Measurements from ENCODE around the gene LIPF.
"Not testable (repeated sequence)": the region's sequence is repeated elsewhere in the genome, so short reads cannot be mapped to it uniquely, and the experiment has no call there.

The LIPF gene

GRCh38 chr10:88693392-88694020, 29.3 kb downstream of the LIPF start:
- Histone ChIP-seq H3K36me3 (ENCODE audit: control insufficient read depth, insufficient read depth, low read length) (no peaks in the 10 kb centered on the region), H3K27me3 (replicated peaks; ENCODE audit: control insufficient read depth, insufficient read depth, low read length) (no peaks in the 10 kb centered on the region), H3K4me3 (replicated peaks; ENCODE audit: low read depth, low read length) (no peak overlapping the region)
- DNase-seq (ENCODE audit: extremely low read depth, insufficient read length), result no peak
- TF ChIP-seq, protein P1, sequence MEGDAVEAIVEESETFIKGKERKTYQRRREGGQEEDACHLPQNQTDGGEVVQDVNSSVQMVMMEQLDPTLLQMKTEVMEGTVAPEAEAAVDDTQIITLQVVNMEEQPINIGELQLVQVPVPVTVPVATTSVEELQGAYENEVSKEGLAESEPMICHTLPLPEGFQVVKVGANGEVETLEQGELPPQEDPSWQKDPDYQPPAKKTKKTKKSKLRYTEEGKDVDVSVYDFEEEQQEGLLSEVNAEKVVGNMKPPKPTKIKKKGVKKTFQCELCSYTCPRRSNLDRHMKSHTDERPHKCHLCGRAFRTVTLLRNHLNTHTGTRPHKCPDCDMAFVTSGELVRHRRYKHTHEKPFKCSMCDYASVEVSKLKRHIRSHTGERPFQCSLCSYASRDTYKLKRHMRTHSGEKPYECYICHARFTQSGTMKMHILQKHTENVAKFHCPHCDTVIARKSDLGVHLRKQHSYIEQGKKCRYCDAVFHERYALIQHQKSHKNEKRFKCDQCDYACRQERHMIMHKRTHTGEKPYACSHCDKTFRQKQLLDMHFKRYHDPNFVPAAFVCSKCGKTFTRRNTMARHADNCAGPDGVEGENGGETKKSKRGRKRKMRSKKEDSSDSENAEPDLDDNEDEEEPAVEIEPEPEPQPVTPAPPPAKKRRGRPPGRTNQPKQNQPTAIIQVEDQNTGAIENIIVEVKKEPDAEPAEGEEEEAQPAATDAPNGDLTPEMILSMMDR (IDR thresholded peaks at IDR 0.05; ENCODE audit: insufficient read depth, low read length, poor library complexity, severe bottlenecking), result no peak

DNA sequence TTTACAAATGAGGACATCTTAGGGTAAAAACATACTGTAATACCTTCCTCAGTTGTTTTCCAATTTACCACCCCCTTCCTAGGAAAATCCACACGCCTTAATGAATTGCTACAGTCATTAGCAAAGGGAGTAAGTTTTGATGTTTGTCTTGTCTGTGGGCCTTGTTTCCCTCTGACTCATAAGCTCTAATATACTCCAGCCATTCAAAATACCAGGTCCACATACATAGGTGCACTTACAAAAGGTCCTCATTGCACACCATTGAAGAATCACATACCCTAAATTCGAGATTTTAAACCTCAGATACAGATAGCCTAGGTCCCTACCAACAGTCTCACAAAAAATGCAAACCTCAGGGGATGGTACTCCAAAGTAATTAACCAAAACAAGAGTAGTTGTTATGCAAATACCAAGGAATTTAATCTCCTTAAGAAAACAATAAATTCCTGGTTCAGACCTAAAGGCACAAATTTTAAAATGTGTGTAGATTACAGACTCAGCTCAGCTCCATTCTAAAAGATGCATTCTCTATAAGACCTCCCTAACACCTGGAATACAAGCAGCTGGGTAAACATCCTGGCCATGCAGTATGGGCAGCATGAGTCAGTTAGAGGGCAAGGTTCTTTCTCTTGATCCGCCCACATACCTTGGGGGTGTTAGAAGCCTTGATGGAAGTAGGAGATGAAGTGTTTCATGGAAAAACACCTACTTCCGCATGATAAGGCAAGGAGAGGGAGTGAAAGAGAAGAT, 38.8 kb downstream of the LIPF start:
- no peak for DNase-seq (ENCODE audit: extremely low read depth, insufficient read length)
- Histone ChIP-seq H3K4me3 (replicated peaks; ENCODE audit: low read depth, low read length) (no peak overlapping the region), H3K36me3 (ENCODE audit: control insufficient read depth, insufficient read depth, low read length) (no peaks in the 10 kb centered on the region), H3K27me3 (replicated peaks; ENCODE audit: control insufficient read depth, insufficient read depth, low read length) (no peaks in the 10 kb centered on the region)
- TF ChIP-seq, protein P1 (IDR thresholded peaks at IDR 0.05; ENCODE audit: insufficient read depth, low read length, poor library complexity, severe bottlenecking), result no peak

GRCh38 chr10:88705958-88706357, 41.7 kb downstream of the LIPF start, which contains the start of gene LIPK:
TSS of gene LIPK (plus strand) at chr10:88706249. CDS start at chr10:88724544, 18,295 bp downstream.
- Histone ChIP-seq H3K27me3 (replicated peaks; ENCODE audit: control insufficient read depth, insufficient read depth, low read length) (no peaks in the 10 kb centered on the region), H3K4me3 (replicated peaks; ENCODE audit: low read depth, low read length) (no peak within 1 kb of the TSS), H3K36me3 (ENCODE audit: control insufficient read depth, insufficient read depth, low read length) (no peaks in the 10 kb centered on the region)
- no peak for DNase-seq (ENCODE audit: extremely low read depth, insufficient read length)
- TF ChIP-seq, protein P1 (IDR thresholded peaks at IDR 0.05; ENCODE audit: insufficient read depth, low read length, poor library complexity, severe bottlenecking), result no peak

DNA sequence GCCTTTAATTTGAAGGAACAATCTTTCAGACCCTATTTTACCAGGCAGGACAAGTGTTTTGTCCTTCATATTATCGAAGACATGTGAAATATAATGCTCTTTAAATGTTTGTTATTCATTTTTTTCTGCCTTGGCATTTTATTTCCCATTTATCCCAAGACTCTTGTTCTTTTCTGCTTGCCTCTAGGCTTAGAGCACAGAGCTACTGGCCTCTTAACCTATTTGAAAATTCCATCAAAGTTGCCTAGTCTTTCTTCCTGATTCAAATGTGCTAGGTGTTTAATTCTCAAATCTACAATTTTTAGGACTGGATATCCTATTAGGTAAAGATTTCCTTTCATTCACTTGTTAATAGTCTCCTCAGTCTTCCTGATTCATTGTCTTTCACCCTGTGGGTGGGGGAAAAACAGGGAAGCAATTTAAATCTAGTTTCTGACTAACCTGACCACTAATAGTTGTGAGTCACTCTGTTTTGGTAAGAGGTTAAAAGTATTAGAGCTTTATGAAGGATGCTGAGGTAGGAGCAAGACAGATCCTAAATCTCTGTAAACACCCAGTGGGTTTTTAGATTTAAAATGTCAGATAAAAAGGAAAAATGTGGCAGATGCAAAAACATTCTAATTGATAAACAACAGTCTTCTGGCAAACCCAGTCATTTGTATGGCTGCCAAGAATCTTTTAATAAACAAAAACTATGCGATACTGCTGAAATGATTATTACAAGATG, 43.4 kb downstream of the LIPF start:
- Histone ChIP-seq H3K27me3 (replicated peaks; ENCODE audit: control insufficient read depth, insufficient read depth, low read length) (no peaks in the 10 kb centered on the region), H3K36me3 (ENCODE audit: control insufficient read depth, insufficient read depth, low read length) (no peaks in the 10 kb centered on the region), H3K4me3 (replicated peaks; ENCODE audit: low read depth, low read length) (no peak overlapping the region)
- no peak for DNase-seq (ENCODE audit: extremely low read depth, insufficient read length)
- TF ChIP-seq, protein P1 (IDR thresholded peaks at IDR 0.05; ENCODE audit: insufficient read depth, low read length, poor library complexity, severe bottlenecking), result no peak

GRCh38 chr10:88709361-88709760, 45.1 kb downstream of the LIPF start:
- H3K4me3 ChIP-seq (replicated peaks; ENCODE audit: low read depth, low read length); H3K36me3 ChIP-seq (ENCODE audit: control insufficient read depth, insufficient read depth, low read length); H3K27me3 ChIP-seq (replicated peaks; ENCODE audit: control insufficient read depth, insufficient read depth, low read length); DNase-seq (ENCODE audit: extremely low read depth, insufficient read length): not testable (repeated sequence)

GRCh38 chr10:88715517-88715916, 51.3 kb downstream of the LIPF start:
- DNase-seq (ENCODE audit: extremely low read depth, insufficient read length), result no peak
- H3K36me3 ChIP-seq (ENCODE audit: control insufficient read depth, insufficient read depth, low read length), result no peaks in the 10 kb centered on the region
- no peak overlapping the region for H3K4me3 ChIP-seq (replicated peaks; ENCODE audit: low read depth, low read length)
- TF ChIP-seq, protein P1 (IDR thresholded peaks at IDR 0.05; ENCODE audit: insufficient read depth, low read length, poor library complexity, severe bottlenecking), result no peak
- H3K27me3 ChIP-seq (replicated peaks; ENCODE audit: control insufficient read depth, insufficient read depth, low read length), result no peaks in the 10 kb centered on the region

Measured in GM06990 (cell line).